ENCODE results near the gene UNC5C. TPM values are rescaled to one million over a fixed set of nuclear protein-coding genes. Genes with fewer than 3 reads are reported as not detected.

The UNC5C gene
- total RNA-seq, 1 experiment from 2014 or later, result not detected

GRCh38 chr4:95191537-95191936, 357.2 kb downstream of the UNC5C start:
- POLR2A ChIA-PET, result no interaction called here
- Mint-ChIP-seq H3K4me1 (ENCODE audit: insufficient read depth, unreplicated experiment) (no peaks in the 10 kb centered on the region), H3K27ac (ENCODE audit: low read depth, unreplicated experiment) (no peak overlapping the region), H3K27me3 (ENCODE audit: insufficient read depth, unreplicated experiment) (no peaks in the 10 kb centered on the region), H3K9me3 (ENCODE audit: unreplicated experiment) (no peaks in the 10 kb centered on the region), H3K4me3 (ENCODE audit: unreplicated experiment) (no peak overlapping the region), H3K36me3 (ENCODE audit: insufficient read depth, unreplicated experiment) (peaks cover 5% of the 10 kb centered on the region)
- intact Hi-C loops (cut with micrococcal nuclease), result no loop called here
- no peak for TF ChIP-seq CTCF (IDR thresholded peaks at IDR 0.05; ENCODE audit: unreplicated experiment)
- CTCF ChIA-PET, result no interaction called here
- BruUV-seq (replicated peaks), result no TSS peak
- DNase-seq (ENCODE audit: unreplicated experiment), result no peak

- intact Hi-C loops (cut with micrococcal nuclease), result no loop called here
Measured at GRCh38 chr4:95190751-95191436, 357.9 kb downstream of the UNC5C start.

GRCh38 chr4:95188701-95189370, 359.9 kb downstream of the UNC5C start:
- Mint-ChIP-seq H3K27me3 (ENCODE audit: insufficient read depth, unreplicated experiment) (no peaks in the 10 kb centered on the region), H3K27ac (ENCODE audit: low read depth, unreplicated experiment) (no peak overlapping the region), H3K9me3 (ENCODE audit: unreplicated experiment) (no peaks in the 10 kb centered on the region), H3K36me3 (ENCODE audit: insufficient read depth, unreplicated experiment) (peaks cover 2% of the 10 kb centered on the region), H3K4me3 (ENCODE audit: unreplicated experiment) (no peak overlapping the region), H3K4me1 (ENCODE audit: insufficient read depth, unreplicated experiment) (no peaks in the 10 kb centered on the region)
- ChIA-PET CTCF (no interaction called here), POLR2A (no interaction called here)
- TF ChIP-seq CTCF (IDR thresholded peaks at IDR 0.05; ENCODE audit: unreplicated experiment), result no peak
- DNase-seq (ENCODE audit: unreplicated experiment), result no peak
- no TSS peak for BruUV-seq (replicated peaks)
- intact Hi-C loops (cut with micrococcal nuclease), result no loop called here

More at GRCh38 chr4:95190751-95191436, 357.9 kb downstream of the UNC5C start:
- BruUV-seq (replicated peaks), result no TSS peak
- Mint-ChIP-seq H3K27ac (ENCODE audit: low read depth, unreplicated experiment) (no peak overlapping the region), H3K9me3 (ENCODE audit: unreplicated experiment) (no peaks in the 10 kb centered on the region), H3K4me1 (ENCODE audit: insufficient read depth, unreplicated experiment) (no peaks in the 10 kb centered on the region), H3K27me3 (ENCODE audit: insufficient read depth, unreplicated experiment) (no peaks in the 10 kb centered on the region), H3K36me3 (ENCODE audit: insufficient read depth, unreplicated experiment) (peaks cover 5% of the 10 kb centered on the region), H3K4me3 (ENCODE audit: unreplicated experiment) (no peak overlapping the region)
- DNase-seq (ENCODE audit: unreplicated experiment), result peak; percentile 7
- ChIA-PET CTCF (no interaction called here), POLR2A (no interaction called here)
- no peak for TF ChIP-seq CTCF (IDR thresholded peaks at IDR 0.05; ENCODE audit: unreplicated experiment)

GRCh38 chr4:95186666-95187065, 362.1 kb downstream of the UNC5C start:
- H3K4me1 Mint-ChIP-seq (ENCODE audit: insufficient read depth, unreplicated experiment), result no peaks in the 10 kb centered on the region
- intact Hi-C loops (cut with micrococcal nuclease), result no loop called here
- H3K36me3 Mint-ChIP-seq (ENCODE audit: insufficient read depth, unreplicated experiment), result no peaks in the 10 kb centered on the region
- no peak for TF ChIP-seq CTCF (IDR thresholded peaks at IDR 0.05; ENCODE audit: unreplicated experiment)
- no peak overlapping the region for H3K4me3 Mint-ChIP-seq (ENCODE audit: unreplicated experiment)
- ChIA-PET POLR2A (no interaction called here), CTCF (interaction anchor here (0.7 to 1.1 kb wide), 2 partner anchors 323 to 325 kb away, joined by 3 read pairs; no protein-coding TSS in a partner anchor)
- BruUV-seq (replicated peaks), result no TSS peak
- H3K27ac Mint-ChIP-seq (ENCODE audit: low read depth, unreplicated experiment), result no peak overlapping the region
- no peak for DNase-seq (ENCODE audit: unreplicated experiment)
- no peaks in the 10 kb centered on the region for H3K27me3 Mint-ChIP-seq (ENCODE audit: insufficient read depth, unreplicated experiment)
- no peaks in the 10 kb centered on the region for H3K9me3 Mint-ChIP-seq (ENCODE audit: unreplicated experiment)
